H1 (cell line): ENCODE measurements around the gene OLIG2. TPM values are rescaled to one million over a fixed set of nuclear protein-coding genes. Genes with fewer than 3 reads are reported as not detected.
A peak's percentile ranks its signal among the peaks of the same experiment; 100 is the strongest.

Experiments used
- EZH2 ChIP-seq: fragments of 200-600 bp; sonication (generic); IDR thresholded peaks from 2 replicates; pipeline ENCODE4 v1.7.1; 2012; ENCODE audit warnings: low read depth, mild to moderate bottlenecking, moderate library complexity, low read length, inconsistent platforms; ENCODE audit not compliant: severe bottlenecking
- JUN ChIP-seq: IDR thresholded peaks from 2 replicates; pipeline ENCODE4 v1.6.1; 2011; ENCODE audit warnings: low read depth, mild to moderate bottlenecking, improper control_type of control experiment, low read length
- JUND ChIP-seq: IDR thresholded peaks from 2 replicates; pipeline ENCODE4 v1.6.1; 2011; ENCODE audit warnings: mild to moderate bottlenecking, improper control_type of control experiment, low read length
- SIN3A ChIP-seq, 2 experiments: IDR thresholded peaks in 1 of 2; conservative IDR thresholded peaks in 1 of 2; 2 replicates each; pipeline ENCODE4 v1.6.1; 2011 to 2012; ENCODE audit warnings: low read length in 2 of 2, improper control_type of control experiment in 1 of 2, low read depth in 1 of 2, mild to moderate bottlenecking in 1 of 2
- SIRT6 ChIP-seq: IDR thresholded peaks from one replicate; pipeline ENCODE4 v1.7.1; 2012; ENCODE audit warnings: low read length, inconsistent platforms
- SIX5 ChIP-seq: IDR thresholded peaks from 2 replicates; pipeline ENCODE4 v1.6.1; 2011; ENCODE audit warnings: mild to moderate bottlenecking, low read depth, low read length
- SRF ChIP-seq: IDR thresholded peaks from 2 replicates; pipeline ENCODE4 v1.6.1; 2011; ENCODE audit warnings: mild to moderate bottlenecking, low read depth, low read length, moderate library complexity
- polyA plus RNA-seq, 7 experiments: library from polyadenylated mRNA; depleted of rRNA in 3 of 7; stranded (reverse) in 5 of 7; unstranded in 2 of 7; fragments of >200 nt in 5 of 7; fragments of 200-250 nt in 2 of 7; gene quantifications; 1 replicate in 5 of 7; 2 replicates in 1 of 7; 4 replicates in 1 of 7; pipeline versions ENCODE4 v1.2.1 to v1.2.3, GENCODE V29; 2011 to 2013; ENCODE audit warnings: missing spikeins in 2 of 7, mixed read lengths in 2 of 7
- total RNA-seq: library from RNA; stranded (reverse); fragmentation: NEBNext Ultra II Directional; extraction: Animal tissue kit (Norgen Biotek cat#: 25700); gene quantifications from 2 replicates; pipeline ENCODE4 v1.2.1, GENCODE V29; 2021
- TF ChIP-seq, protein P1 (sequence below): IDR thresholded peaks from 2 replicates; pipeline ENCODE4 v1.6.1; 2012; ENCODE audit warnings: low read length, inconsistent platforms

OLIG2 gene
- total and polyA plus RNA-seq, 2 of the 8 experiments (the other 6 are each of a cell fraction or from before 2014, with no cell fraction given): 0.79 TPM; not detected in 1

DNA sequence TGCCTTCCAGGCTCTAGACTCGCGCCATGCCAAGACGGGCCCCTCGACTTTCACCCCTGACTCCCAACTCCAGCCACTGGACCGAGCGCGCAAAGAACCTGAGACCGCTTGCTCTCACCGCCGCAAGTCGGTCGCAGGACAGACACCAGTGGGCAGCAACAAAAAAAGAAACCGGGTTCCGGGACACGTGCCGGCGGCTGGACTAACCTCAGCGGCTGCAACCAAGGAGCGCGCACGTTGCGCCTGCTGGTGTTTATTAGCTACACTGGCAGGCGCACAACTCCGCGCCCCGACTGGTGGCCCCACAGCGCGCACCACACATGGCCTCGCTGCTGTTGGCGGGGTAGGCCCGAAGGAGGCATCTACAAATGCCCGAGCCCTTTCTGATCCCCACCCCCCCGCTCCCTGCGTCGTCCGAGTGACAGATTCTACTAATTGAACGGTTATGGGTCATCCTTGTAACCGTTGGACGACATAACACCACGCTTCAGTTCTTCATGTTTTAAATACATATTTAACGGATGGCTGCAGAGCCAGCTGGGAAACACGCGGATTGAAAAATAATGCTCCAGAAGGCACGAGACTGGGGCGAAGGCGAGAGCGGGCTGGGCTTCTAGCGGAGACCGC, 2.0 kb upstream of the OLIG2 start (continued):
- TF ChIP-seq SIN3A (conservative IDR thresholded peaks at IDR 0.05 in 1 of 2, IDR thresholded peaks at IDR 0.05 in 1 of 2; ENCODE audit: low read depth in 1 of 2, low read length in 2 of 2) (no peak), SRF (no peak), SIX5 (no peak), JUN (no peak), JUND (no peak), EZH2 (peak; percentile 98), SIRT6 (no peak)
- TF ChIP-seq, protein P1, sequence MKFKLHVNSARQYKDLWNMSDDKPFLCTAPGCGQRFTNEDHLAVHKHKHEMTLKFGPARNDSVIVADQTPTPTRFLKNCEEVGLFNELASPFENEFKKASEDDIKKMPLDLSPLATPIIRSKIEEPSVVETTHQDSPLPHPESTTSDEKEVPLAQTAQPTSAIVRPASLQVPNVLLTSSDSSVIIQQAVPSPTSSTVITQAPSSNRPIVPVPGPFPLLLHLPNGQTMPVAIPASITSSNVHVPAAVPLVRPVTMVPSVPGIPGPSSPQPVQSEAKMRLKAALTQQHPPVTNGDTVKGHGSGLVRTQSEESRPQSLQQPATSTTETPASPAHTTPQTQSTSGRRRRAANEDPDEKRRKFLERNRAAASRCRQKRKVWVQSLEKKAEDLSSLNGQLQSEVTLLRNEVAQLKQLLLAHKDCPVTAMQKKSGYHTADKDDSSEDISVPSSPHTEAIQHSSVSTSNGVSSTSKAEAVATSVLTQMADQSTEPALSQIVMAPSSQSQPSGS: no peak
- TF ChIP-seq, all 59 proteins: peak for 8
